ENCODE results near the gene PAMR1.

The PAMR1 gene

DNA sequence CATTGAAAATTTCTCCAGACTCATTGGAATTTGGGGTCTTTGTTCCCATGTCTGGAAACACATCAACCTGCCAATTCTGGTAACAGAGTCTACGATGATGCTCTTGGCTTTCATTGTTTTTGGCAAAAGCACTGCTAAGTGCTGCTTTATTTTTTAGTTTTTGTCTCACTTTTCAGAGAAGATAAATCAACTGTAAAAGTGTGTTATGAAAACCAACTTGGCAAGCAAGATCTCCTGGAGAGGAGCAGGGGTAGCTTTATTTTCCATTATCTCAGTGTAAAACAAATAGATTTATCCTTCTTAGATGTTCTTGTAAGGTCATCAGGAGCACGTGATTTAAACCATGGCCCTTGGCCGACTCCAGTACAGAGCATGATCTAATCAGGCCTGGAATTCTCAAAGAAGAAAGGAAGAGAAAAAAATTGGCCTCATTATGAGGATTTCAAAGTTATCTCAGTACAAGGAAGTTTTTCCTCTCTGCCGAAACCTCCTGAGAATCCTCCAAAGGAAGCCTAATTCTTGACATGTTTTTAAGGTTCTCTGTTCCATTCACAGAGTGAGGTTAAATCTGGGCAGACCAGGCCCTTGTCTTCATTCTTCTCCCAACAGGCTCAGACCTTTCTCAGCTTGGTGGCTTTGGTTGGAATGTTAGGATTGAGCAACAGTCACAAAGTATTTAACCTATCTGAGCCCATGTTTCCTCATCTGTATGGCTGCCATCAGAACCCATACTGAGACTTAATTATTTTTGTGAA, 16.4 kb upstream of the PAMR1 start:
- H3K4ac ChIP-seq (ENCODE audit: low read depth, low read length) = no peak overlapping the region
- H2AK5ac ChIP-seq (ENCODE audit: low read length) = no peak overlapping the region
- H3K4me1 ChIP-seq (ENCODE audit: control insufficient read depth, low read depth, low read length) = no peaks in the 10 kb centered on the region
- no peak overlapping the region for H2BK15ac ChIP-seq (replicated peaks; ENCODE audit: low read depth)
- no peaks in the 10 kb centered on the region for H3K79me2 ChIP-seq (ENCODE audit: control insufficient read depth, insufficient read depth, low read length)
- no peak overlapping the region for H3K27ac ChIP-seq (ENCODE audit: low read depth, low read length)
- H2BK120ac ChIP-seq (ENCODE audit: low read depth, low read length) = no peak overlapping the region
- no peak overlapping the region for H4K5ac ChIP-seq (ENCODE audit: low read length)
- H3K27me3 ChIP-seq (ENCODE audit: insufficient read depth, low read length, poor library complexity) = no peaks in the 10 kb centered on the region
- H4K8ac ChIP-seq (ENCODE audit: low read depth, low read length) = no peak overlapping the region
- no peaks in the 10 kb centered on the region for H3K79me1 ChIP-seq (ENCODE audit: low read length)
- no CpG with 5 or more reads among the region's 4 CpGs for WGBS (ENCODE audit: extremely low coverage, insufficient coverage, low lambda C conversion rate)
- H3K36me3 ChIP-seq (ENCODE audit: control insufficient read depth, insufficient read depth, low read length) = no peaks in the 10 kb centered on the region
- no peak overlapping the region for H3K4me3 ChIP-seq (ENCODE audit: low read length)
- no peak overlapping the region for H3K4me2 ChIP-seq (ENCODE audit: low read length)
- H3K23ac ChIP-seq (ENCODE audit: low read length) = no peak overlapping the region
- peak; percentile 26 for DNase-seq
- H2BK5ac ChIP-seq (ENCODE audit: low read length) = no peak overlapping the region
- no peak overlapping the region for H3K18ac ChIP-seq (ENCODE audit: low read length)
- no peak overlapping the region for H3K56ac ChIP-seq (ENCODE audit: low read length)
- no peak overlapping the region for H3K9ac ChIP-seq (ENCODE audit: low read length)

DNA sequence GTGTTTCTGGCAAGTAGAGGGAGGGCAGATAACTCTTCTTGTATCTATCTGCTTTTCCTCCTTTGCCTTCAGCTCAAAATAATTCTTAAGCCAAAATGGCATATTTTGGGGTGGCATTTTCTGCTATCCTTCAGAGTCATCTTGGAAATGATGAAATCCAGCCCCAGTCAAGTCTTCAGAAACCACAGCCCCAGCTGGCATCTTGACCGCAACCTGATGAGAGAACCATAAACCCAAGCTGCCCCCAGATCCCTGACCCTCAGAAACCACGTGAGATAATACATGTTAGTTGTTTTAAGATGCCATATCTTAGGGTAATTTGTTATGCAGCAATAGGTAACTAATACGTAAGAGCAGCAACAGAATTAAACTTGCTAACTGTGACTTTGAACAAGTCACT, 15.1 kb upstream of the PAMR1 start:
- Histone ChIP-seq H3K36me3 (ENCODE audit: control insufficient read depth, insufficient read depth, low read length) (no peaks in the 10 kb centered on the region), H3K4me2 (ENCODE audit: low read length) (no peak overlapping the region), H3K27ac (ENCODE audit: low read depth, low read length) (no peak overlapping the region), H3K79me2 (ENCODE audit: control insufficient read depth, insufficient read depth, low read length) (no peaks in the 10 kb centered on the region), H4K8ac (ENCODE audit: low read depth, low read length) (no peak overlapping the region), H2BK5ac (ENCODE audit: low read length) (no peak overlapping the region), H3K18ac (ENCODE audit: low read length) (no peak overlapping the region), H3K79me1 (ENCODE audit: low read length) (no peaks in the 10 kb centered on the region), H2BK120ac (ENCODE audit: low read depth, low read length) (no peak overlapping the region), H3K4me1 (ENCODE audit: control insufficient read depth, low read depth, low read length) (no peaks in the 10 kb centered on the region), H3K27me3 (ENCODE audit: insufficient read depth, low read length, poor library complexity) (no peaks in the 10 kb centered on the region), H2BK15ac (replicated peaks; ENCODE audit: low read depth) (no peak overlapping the region), H3K4me3 (ENCODE audit: low read length) (no peak overlapping the region), H3K23ac (ENCODE audit: low read length) (no peak overlapping the region), H4K5ac (ENCODE audit: low read length) (no peak overlapping the region), H3K56ac (ENCODE audit: low read length) (no peak overlapping the region), H2AK5ac (ENCODE audit: low read length) (no peak overlapping the region), H3K4ac (ENCODE audit: low read depth, low read length) (no peak overlapping the region), H3K9ac (ENCODE audit: low read length) (no peak overlapping the region)
- no peak for DNase-seq
- no CpG with 5 or more reads among the region's 3 CpGs for WGBS (ENCODE audit: extremely low coverage, insufficient coverage, low lambda C conversion rate)

DNA sequence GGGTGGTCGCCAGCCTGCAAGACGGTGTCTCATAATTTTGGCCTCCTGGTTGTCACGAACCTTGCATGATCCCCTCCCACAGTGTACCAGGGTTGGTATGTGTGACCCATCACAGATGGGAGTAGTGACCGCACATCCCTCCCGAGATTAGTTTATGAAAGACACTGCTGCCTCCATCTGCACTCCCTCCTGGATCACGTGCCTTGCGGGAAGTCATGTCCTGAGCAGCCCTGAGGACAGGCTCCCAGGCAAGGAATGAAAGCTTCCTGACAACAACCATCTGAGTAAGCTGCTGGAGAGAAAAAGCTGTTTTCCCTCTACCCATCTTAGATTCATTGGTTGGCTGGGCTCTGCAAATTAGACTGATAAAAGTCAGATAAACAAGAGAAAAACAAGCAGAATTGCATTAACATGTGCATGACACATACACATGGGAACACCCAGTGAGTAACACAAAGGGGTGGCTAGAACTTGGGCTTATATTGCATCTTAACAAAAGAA, 14.4 kb upstream of the PAMR1 start:
- H2BK5ac ChIP-seq (ENCODE audit: low read length) = no peak overlapping the region
- H4K8ac ChIP-seq (ENCODE audit: low read depth, low read length) = no peak overlapping the region
- H2BK120ac ChIP-seq (ENCODE audit: low read depth, low read length) = no peak overlapping the region
- no peak for DNase-seq
- H3K18ac ChIP-seq (ENCODE audit: low read length) = no peak overlapping the region
- no peak overlapping the region for H3K4me2 ChIP-seq (ENCODE audit: low read length)
- no peak overlapping the region for H4K5ac ChIP-seq (ENCODE audit: low read length)
- H3K9ac ChIP-seq (ENCODE audit: low read length) = no peak overlapping the region
- no peak overlapping the region for H2BK15ac ChIP-seq (replicated peaks; ENCODE audit: low read depth)
- no CpG with 5 or more reads among the region's 7 CpGs for WGBS (ENCODE audit: extremely low coverage, insufficient coverage, low lambda C conversion rate)
- H3K79me1 ChIP-seq (ENCODE audit: low read length) = no peaks in the 10 kb centered on the region
- H3K4me3 ChIP-seq (ENCODE audit: low read length) = no peak overlapping the region
- H3K79me2 ChIP-seq (ENCODE audit: control insufficient read depth, insufficient read depth, low read length) = no peaks in the 10 kb centered on the region
- H3K56ac ChIP-seq (ENCODE audit: low read length) = no peak overlapping the region
- no peak overlapping the region for H3K27ac ChIP-seq (ENCODE audit: low read depth, low read length)
- no peaks in the 10 kb centered on the region for H3K27me3 ChIP-seq (ENCODE audit: insufficient read depth, low read length, poor library complexity)
- no peaks in the 10 kb centered on the region for H3K36me3 ChIP-seq (ENCODE audit: control insufficient read depth, insufficient read depth, low read length)
- H2AK5ac ChIP-seq (ENCODE audit: low read length) = no peak overlapping the region
- H3K4me1 ChIP-seq (ENCODE audit: control insufficient read depth, low read depth, low read length) = no peaks in the 10 kb centered on the region
- no peak overlapping the region for H3K4ac ChIP-seq (ENCODE audit: low read depth, low read length)
- H3K23ac ChIP-seq (ENCODE audit: low read length) = no peak overlapping the region

DNA sequence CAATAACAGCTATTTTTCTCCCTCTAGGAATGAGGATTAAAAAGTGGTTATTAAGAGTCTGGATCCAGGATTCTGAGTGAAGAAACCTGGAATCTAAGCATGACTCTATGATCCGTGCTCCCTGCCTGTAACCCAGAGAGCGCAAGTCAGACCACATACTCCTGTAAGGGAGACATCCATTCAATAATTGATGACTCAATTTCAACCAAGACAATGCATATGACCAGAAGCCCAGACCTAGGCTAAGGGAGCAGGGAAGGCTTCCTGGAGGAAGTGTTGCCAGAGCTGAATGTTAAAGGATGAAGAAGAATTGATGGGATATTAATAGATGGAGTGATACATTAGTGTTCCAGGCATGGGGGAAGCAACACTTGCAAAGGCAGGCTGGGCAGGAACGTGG, 13.8 kb upstream of the PAMR1 start:
- no peaks in the 10 kb centered on the region for H3K79me2 ChIP-seq (ENCODE audit: control insufficient read depth, insufficient read depth, low read length)
- H3K18ac ChIP-seq (ENCODE audit: low read length) = no peak overlapping the region
- H3K36me3 ChIP-seq (ENCODE audit: control insufficient read depth, insufficient read depth, low read length) = no peaks in the 10 kb centered on the region
- no peak overlapping the region for H2BK15ac ChIP-seq (replicated peaks; ENCODE audit: low read depth)
- H3K4me3 ChIP-seq (ENCODE audit: low read length) = no peak overlapping the region
- H4K8ac ChIP-seq (ENCODE audit: low read depth, low read length) = no peak overlapping the region
- H3K4me2 ChIP-seq (ENCODE audit: low read length) = no peak overlapping the region
- DNase-seq = no peak
- H3K27ac ChIP-seq (ENCODE audit: low read depth, low read length) = no peak overlapping the region
- H2AK5ac ChIP-seq (ENCODE audit: low read length) = no peak overlapping the region
- H3K23ac ChIP-seq (ENCODE audit: low read length) = no peak overlapping the region
- WGBS (ENCODE audit: extremely low coverage, insufficient coverage, low lambda C conversion rate) = no CpG with 5 or more reads among the region's 3 CpGs
- no peak overlapping the region for H3K4ac ChIP-seq (ENCODE audit: low read depth, low read length)
- no peak overlapping the region for H4K5ac ChIP-seq (ENCODE audit: low read length)
- no peaks in the 10 kb centered on the region for H3K79me1 ChIP-seq (ENCODE audit: low read length)
- no peak overlapping the region for H3K56ac ChIP-seq (ENCODE audit: low read length)
- H3K27me3 ChIP-seq (ENCODE audit: insufficient read depth, low read length, poor library complexity) = no peaks in the 10 kb centered on the region
- H2BK120ac ChIP-seq (ENCODE audit: low read depth, low read length) = no peak overlapping the region
- H3K9ac ChIP-seq (ENCODE audit: low read length) = no peak overlapping the region
- no peaks in the 10 kb centered on the region for H3K4me1 ChIP-seq (ENCODE audit: control insufficient read depth, low read depth, low read length)
- no peak overlapping the region for H2BK5ac ChIP-seq (ENCODE audit: low read length)

DNA sequence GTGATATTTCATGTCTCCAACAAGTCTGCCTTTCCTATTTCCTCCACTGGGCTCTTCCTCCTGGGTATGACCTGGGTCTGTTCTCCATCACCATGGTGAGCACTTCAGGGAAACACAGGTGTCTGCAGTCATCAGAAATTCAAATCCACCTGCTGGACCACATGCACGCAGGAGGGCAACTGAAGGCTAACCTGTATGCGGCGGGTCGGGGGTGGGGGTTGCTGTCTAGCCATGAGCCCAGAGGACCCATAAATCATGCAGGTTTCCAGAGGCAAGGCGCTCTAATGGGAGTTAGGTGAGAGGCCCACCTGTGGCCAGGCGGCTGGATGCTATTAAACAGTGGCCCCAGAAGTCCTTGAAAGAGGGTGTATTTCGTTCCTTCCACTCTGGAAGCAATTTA, 11.1 kb upstream of the PAMR1 start:
- no peak overlapping the region for H3K9ac ChIP-seq (ENCODE audit: low read length)
- no peaks in the 10 kb centered on the region for H3K79me1 ChIP-seq (ENCODE audit: low read length)
- no peak overlapping the region for H4K5ac ChIP-seq (ENCODE audit: low read length)
- DNase-seq = no peak
- H2BK15ac ChIP-seq (replicated peaks; ENCODE audit: low read depth) = no peak overlapping the region
- no peak overlapping the region for H2BK120ac ChIP-seq (ENCODE audit: low read depth, low read length)
- H3K4me3 ChIP-seq (ENCODE audit: low read length) = no peak overlapping the region
- H3K23ac ChIP-seq (ENCODE audit: low read length) = no peak overlapping the region
- no peak overlapping the region for H3K18ac ChIP-seq (ENCODE audit: low read length)
- H2BK5ac ChIP-seq (ENCODE audit: low read length) = no peak overlapping the region
- no peak overlapping the region for H3K27ac ChIP-seq (ENCODE audit: low read depth, low read length)
- H3K56ac ChIP-seq (ENCODE audit: low read length) = no peak overlapping the region
- no peak overlapping the region for H4K8ac ChIP-seq (ENCODE audit: low read depth, low read length)
- H3K4me1 ChIP-seq (ENCODE audit: control insufficient read depth, low read depth, low read length) = no peaks in the 10 kb centered on the region
- WGBS (ENCODE audit: extremely low coverage, insufficient coverage, low lambda C conversion rate) = no CpG with 5 or more reads among the region's 7 CpGs
- no peaks in the 10 kb centered on the region for H3K36me3 ChIP-seq (ENCODE audit: control insufficient read depth, insufficient read depth, low read length)
- H3K27me3 ChIP-seq (ENCODE audit: insufficient read depth, low read length, poor library complexity) = no peaks in the 10 kb centered on the region
- H3K4ac ChIP-seq (ENCODE audit: low read depth, low read length) = no peak overlapping the region
- no peak overlapping the region for H2AK5ac ChIP-seq (ENCODE audit: low read length)
- H3K4me2 ChIP-seq (ENCODE audit: low read length) = no peak overlapping the region
- H3K79me2 ChIP-seq (ENCODE audit: control insufficient read depth, insufficient read depth, low read length) = no peaks in the 10 kb centered on the region

DNA sequence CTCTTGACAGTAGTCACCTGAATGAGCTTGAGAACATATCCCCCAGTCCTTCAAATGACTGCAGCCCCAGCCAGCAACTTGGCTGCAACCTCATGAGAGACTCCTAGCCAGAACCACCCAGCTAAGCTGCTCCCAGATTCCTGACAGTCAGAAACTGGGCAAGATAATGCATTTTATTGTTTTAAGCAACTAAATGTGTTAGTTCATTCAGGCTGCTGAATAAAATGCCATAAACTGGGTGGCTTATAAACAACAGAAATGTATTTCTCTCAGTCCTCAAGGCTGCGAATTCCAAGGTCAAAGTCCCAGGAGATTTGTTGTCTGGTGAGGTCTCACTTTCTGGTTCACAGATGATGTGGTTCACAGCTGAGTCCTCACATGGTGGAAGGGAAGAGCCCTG, 5.8 kb upstream of the PAMR1 start:
- Histone ChIP-seq H3K9ac (ENCODE audit: low read length) (no peak overlapping the region), H3K4me1 (ENCODE audit: control insufficient read depth, low read depth, low read length) (no peaks in the 10 kb centered on the region), H3K18ac (ENCODE audit: low read length) (no peak overlapping the region), H2AK5ac (ENCODE audit: low read length) (no peak overlapping the region), H4K8ac (ENCODE audit: low read depth, low read length) (no peak overlapping the region), H2BK15ac (replicated peaks; ENCODE audit: low read depth) (no peak overlapping the region), H3K4me3 (ENCODE audit: low read length) (no peak overlapping the region), H3K23ac (ENCODE audit: low read length) (no peak overlapping the region), H3K4me2 (ENCODE audit: low read length) (no peak overlapping the region), H3K56ac (ENCODE audit: low read length) (no peak overlapping the region), H4K5ac (ENCODE audit: low read length) (no peak overlapping the region), H3K4ac (ENCODE audit: low read depth, low read length) (no peak overlapping the region), H3K27ac (ENCODE audit: low read depth, low read length) (no peak overlapping the region), H3K79me1 (ENCODE audit: low read length) (no peaks in the 10 kb centered on the region), H2BK120ac (ENCODE audit: low read depth, low read length) (no peak overlapping the region), H2BK5ac (ENCODE audit: low read length) (no peak overlapping the region), H3K27me3 (ENCODE audit: insufficient read depth, low read length, poor library complexity) (no peaks in the 10 kb centered on the region), H3K79me2 (ENCODE audit: control insufficient read depth, insufficient read depth, low read length) (no peaks in the 10 kb centered on the region), H3K36me3 (ENCODE audit: control insufficient read depth, insufficient read depth, low read length) (no peaks in the 10 kb centered on the region)
- no peak for DNase-seq
- WGBS (ENCODE audit: extremely low coverage, insufficient coverage, low lambda C conversion rate) = no CpG with 5 or more reads among the region's 1 CpG
